ENCODE measurements around the gene KCNA5.

- TF ChIP-seq CTCF (IDR thresholded peaks at IDR 0.05) (no peak), POLR2A (IDR thresholded peaks at IDR 0.05) (no peak)
Observed at GRCh38 chr12:5036031-5036430, 7.6 kb upstream of the KCNA5 start.
